SIG-M5 treated with dmso at 0.1 percent for 504 hours (cell line): Measurements from ENCODE around the gene MBOAT2.

Experiments used
- DNase-seq: peaks from one replicate; lab custom pipeline; 2025; ENCODE audit not compliant: unreplicated experiment; lab: John Stamatoyannopoulos, UW

MBOAT2 gene

DNA sequence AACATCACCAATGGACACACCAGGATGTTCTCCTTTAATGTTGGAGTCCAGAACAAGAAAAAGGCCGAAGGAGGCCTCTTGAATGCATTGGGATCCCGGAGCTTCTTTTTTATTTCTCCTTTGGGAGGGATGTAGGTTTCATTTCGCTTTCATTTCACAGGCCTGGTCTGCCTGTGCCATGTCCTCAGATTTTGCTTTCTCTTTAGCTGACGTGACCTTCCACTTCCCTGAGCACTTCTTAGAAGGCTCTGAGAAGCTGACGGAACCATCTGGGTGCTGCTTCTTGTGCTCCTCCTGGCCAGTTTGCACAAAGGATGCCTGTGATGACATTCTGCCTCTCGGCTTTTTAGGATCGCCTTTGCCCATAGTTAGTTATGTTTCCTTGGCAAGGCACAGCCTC is 15.1 kb upstream of the MBOAT2 start:
- no peak for DNase-seq

DNA sequence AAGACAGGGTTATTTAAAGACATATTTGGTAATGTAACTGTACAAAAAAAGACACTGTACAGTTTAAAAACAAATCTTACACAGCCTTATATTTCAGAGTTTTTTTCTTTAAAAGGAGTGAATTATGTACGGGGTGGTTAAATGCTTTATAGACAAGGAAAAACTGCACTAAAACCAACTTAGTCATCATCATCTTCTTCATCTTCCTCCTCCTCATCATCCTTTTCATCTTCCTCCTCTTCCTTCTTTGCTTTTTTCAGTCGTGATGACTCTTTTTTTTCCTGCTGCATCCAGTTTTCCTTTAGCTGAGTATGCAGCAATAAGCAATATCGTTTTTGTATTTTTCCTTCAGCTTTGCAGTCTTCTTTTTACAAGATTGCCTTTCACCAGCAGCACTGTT is 14.6 kb upstream of the MBOAT2 start:
- DNase-seq: no peak

DNA sequence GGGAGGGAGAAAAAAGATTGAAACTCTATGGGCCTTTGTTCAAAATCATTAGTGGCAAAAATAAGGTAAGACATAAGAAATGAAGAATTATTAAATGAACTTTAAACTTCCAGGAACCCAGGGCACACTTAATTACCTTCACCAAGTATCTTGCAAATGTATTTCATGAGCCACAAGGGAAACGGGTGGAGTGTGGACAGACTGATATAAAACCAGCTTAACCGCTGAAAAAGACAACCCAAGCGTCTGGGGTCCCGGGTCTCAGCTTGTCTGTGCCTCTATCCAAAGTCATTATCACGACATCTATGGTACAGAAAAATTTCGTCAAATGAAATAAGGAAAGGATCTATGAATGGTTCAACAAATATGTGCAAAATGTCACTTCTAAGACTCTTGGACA is 13.9 kb upstream of the MBOAT2 start:
- no peak for DNase-seq

DNA sequence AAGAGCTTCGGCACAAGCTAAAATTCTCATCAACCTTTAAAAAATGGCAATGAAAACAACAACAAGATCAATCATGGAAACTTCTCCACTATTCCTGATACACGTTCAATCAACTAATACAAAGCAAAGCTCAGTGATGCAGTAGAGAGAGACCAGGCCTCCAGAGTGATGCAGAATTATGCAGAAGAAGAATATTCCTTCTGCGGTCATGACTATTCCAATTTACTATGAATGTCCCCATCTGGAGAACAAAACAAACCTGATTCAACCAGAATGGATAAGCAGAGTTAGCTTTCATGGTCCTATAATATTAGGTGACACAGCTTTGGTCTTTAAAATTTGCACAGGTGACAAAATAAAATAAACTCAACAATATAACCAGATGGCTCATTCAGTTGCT is 12.5 kb upstream of the MBOAT2 start:
- no peak for DNase-seq

DNA sequence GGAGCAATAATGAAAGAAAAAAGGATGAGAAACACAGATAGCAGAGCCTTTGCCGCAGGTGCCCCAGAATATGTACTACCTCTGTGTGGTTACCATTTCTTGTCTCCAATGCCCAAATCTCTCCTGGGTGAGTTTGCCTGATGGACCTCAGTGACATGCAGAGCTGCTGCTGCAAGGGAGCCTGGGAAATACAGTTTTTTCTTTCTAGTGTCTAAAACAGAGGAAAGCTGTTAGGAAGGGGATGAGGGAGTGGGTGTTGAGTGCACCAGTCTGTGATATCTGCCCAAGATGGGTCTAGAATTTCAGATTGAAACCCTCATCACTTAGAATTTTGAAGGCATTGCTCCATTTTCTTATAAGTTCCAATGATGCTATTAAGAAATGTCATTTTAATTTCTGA is 9.9 kb upstream of the MBOAT2 start:
- DNase-seq: no peak

DNA sequence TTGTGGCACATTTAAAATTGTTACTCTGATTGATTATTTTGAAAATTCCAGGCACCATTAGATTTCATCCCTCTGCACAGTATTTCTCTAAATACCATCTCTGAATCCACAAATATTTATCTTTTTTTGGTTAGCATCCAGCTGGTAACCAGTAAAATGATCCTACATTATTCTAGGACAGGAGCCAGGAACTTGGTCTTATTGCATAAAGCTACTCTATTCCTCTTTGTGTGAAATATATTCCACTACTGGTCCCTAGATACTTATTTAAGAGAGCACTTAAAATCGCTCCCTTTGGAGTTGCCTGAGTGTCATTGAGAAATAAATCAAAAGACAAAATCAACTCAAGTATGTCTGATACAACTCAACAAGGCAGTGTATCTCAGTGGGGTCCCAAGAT is 7.4 kb upstream of the MBOAT2 start:
- no peak for DNase-seq

DNA sequence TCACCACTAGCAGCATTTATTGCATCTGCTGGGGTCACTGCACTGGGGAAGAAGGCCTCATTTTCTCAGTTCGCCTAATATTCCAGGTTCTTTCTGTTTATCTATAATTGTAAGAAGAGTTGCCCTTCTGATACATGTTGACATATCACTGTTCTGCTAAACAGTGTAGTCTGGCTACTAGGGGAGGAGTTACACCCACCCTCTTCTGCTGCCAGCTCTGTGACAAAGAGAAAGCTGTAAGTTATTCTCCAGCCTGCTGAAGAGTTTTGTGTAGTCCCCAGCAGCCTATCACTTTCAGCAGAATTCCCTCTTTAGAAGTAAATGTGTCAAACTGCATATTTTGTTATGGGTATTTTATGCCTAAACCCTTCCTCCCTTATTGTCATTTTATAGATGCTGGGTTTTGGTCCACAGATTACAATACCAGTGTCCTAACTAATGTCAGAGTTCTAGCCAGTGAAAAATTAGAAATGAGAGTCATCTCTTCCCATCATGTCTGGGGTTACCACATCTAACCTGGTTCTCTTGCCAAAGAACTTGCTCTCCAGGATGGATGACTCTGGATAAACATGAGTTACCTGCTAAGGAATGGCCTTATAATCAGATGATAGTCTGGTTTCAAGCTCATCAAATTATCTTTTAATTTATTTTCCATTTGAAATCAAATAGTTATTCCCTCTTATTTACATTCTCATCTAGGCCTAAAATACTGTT is 5.6 kb upstream of the MBOAT2 start:
- DNase-seq: no peak

DNA sequence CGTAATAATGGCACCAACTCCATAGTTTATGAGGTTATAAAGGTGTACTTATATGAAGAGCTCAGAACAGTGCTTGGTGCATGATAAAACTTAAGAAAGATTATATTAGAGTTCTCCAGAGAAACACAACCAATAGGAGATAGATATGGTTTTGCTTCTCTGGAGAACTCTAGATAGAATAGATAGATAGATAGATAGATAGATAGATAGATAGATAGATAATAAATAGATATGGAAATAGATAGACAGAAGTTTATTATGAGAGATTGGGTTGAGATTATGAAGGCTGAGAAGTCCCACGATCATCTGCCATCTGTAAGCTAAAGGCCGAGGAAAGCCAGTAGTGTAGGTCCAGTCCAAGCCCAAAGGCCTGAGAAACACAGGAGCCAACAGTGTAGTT is 2.9 kb upstream of the MBOAT2 start:
- DNase-seq: no peak

DNA sequence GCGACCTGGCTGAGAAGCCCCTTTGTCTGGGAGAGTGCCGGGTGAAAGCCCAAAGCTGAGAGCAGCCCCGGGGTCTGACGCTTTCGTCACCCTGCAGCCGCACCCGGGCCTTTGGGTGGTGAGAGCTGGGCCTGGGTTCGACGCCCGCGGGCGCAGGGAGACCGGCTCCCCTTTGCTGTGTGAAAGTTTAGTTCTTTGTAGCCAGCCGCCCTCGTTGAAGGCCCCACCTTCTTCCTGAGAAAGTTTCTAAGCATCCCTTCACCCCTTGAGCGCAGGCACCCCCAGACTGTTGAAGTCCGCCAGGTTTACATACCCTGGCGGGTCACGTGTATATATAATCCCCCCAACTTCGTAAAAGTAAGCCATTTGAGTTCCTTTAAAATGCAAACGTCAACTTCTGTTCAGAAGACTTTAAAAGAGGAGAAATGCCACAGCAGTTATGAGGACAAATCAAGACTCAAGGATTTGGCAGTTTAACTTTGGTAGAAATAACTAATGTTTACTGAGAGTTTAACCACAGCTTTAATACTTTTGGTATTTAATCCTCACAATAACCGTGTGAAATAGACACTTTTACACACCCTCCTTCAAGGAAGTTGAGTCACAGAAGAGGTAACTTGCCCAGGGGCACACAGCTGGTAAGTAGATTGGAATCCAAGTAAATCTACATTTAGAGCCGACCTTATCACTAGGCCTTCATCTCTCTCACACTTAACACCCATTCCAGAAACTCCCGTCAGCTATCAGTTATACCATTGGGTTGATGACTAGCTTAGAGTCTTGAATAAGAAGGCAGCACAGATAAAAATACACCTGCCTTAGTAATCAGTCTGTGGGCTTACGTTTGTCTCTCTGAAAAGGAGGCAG is 1.1 kb upstream of the MBOAT2 start:
- no peak for DNase-seq

DNA sequence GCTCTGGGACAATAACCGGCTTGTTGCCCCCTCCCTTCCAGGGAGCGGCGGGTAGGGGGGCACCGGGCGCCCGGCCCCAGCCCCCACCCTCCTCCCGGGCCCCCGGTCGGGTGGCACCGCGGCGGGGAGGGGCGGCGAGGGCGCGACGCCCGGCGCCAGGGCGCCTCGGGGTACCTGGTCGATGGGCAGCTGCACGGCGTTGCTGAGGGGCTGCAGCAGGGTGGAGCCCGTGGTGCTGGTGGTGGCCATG is 193 bp downstream of the MBOAT2 start:
- DNase-seq: no peak

DNA sequence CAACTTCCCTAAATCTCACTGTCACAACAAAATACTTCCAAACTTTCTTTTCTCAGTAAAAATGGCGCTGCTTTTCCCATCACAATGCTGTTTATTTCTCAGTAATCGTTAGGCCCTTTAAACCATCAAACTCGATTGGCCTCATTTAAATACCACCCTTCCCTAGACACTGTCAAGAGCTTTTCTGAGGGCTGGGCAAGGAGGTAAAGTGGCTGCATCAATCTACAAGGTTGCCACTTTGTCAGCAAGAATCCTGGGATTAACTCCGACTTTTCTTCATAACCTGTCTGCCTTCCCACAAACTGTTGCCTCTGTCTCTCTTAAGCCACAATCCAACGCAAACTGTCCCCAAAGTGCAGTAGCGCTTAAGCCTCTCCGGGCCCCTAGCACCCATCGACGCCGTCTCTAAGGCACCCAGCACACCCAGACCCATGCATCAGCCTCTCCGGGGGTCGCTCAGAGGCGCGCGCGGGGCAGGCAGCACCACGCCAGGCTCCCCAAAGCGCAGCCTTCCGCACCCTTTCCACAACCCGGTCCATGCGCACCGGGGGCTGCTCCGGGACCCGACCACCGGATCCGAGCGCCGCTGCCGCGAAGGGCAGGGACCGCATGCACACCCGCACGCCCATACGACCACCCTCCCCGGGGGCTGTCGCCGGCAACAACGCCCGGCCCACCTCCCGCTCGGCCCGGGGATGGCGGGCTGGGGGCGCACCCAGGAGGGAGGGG is 683 bp downstream of the MBOAT2 start:
- no peak for DNase-seq

DNA sequence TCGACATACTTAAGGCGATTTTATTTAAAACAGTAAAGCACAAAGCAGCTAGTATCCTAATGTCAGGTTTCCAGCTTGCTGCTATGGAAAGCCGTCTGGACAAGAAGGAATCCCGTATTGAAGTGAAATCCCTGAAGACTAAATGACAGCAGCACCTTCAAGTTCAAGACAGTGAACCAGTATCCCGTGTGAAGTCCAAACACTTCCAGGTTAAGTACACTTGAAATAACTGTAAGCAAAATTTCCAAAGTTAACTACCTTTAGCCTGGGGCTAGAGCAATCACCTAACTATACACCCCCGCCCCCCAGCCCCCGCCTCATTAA is 1.2 kb downstream of the MBOAT2 start:
- DNase-seq: no peak

DNA sequence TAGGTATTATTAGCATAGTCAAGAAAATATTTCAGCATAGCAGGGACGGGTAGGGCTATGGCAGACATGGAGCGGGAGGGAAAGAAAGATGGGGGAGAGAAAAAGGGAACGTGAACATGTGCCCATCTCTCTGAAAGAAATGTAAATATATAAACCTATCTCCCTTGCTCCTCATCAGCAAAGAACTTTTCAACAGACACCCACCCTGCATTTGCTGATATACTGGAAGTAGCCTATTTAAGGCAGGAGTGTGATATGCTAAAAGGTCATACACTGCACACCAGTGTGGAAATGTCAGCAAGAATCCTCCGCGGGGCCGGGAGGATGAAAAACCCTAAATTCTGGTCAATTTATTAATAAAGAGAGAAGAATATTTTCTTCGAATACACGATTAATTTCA is 1.7 kb downstream of the MBOAT2 start:
- DNase-seq: no peak

DNA sequence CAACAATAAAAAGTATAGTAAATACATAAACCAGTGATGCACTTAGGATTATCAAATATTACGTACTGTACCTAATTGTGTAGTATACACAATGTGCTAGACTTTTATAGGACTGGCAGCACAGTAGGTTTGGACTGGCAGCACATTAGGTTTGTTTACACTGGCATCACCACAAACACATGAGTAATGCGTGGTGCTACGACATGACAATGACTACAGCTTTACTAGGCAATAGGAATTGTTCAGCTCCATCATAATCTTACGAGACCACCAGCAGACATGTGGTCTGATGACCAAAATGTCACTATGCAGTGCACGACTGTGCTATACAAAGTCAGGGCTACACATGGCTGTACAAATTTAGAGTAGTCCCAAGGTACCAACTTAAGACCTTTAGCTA is 2.3 kb downstream of the MBOAT2 start:
- no peak for DNase-seq

DNA sequence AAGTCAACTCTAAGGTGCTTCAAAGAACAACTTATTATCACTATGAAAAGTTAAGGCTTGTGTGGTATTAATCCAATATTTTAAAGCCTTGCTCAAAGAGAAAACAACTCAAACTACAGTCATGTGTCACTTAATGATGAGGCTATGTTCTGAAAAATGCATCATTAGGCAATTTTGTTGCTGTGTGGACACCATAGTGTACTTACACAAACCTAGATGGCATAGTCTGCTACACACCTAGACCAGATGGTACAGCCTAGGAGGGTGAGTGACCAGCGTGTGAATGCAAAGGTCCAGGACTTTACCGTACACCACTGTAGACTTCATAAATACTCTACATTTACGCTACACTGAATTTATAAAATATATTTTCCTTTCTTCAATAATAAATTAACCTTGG is 3.0 kb downstream of the MBOAT2 start:
- no peak for DNase-seq

DNA sequence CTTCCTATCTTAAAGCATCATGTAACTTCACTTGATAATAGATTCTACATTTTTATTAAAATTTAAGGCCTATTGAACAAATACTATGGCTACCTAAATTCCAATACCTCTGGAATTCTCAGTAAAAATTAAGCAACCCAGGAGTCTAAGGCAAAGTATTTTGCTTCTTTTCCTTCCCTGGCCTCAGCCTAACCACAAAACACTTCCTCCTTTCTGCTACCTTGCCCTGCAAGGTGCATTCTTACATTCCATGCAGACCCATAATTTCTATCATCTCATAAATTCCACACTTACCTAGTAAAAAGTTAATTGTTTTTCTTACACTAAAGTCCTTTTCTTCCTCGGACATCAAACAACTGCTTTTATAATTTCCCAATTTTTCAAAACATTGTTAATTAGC is 3.7 kb downstream of the MBOAT2 start:
- no peak for DNase-seq

DNA sequence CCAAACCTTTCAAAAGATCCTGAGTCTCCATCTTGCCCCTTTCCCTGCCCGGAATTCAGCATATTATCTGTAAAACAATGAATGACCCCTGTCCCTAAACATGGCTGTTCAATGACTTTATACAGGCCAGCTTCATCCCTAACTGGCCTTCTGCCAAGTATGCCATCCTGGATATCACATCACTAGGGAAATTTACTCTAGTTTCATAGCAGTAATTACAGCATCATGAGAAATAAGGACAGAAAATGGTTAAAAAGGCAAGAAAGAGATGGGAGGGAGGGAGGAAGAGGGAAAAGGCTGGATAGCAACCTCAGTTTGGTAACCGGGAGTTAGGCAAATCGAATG is 4.4 kb downstream of the MBOAT2 start:
- no peak for DNase-seq

DNA sequence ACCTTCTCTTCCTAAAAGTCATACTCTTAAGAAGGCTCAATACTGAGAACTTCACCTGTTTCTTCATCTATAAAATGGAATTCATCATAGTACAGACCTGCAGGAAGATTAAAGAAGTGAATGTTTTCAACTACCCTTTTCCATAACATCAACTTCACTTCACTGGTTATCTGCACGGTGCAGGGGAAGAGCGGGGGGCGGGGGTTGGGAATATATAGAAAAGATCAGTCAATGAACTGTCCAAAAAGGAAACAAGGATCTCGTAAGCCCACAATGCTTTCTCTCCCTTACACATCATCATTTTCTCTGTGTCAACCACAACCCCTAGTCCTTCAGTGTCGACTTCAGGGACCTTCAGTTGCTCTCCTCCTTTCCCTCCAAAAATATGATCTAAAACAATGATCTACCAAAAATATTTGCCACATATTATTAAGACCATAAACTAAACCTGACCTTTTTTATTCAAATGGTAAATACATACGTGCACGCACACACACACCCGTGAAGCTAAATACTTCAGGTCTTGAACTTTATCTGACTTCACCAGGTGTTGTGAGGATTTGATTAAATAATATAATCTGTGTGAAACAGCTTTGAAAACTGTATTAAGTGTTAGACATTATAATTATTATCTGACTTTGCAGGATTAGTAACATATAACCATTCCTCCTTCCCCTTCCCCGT is 4.9 kb downstream of the MBOAT2 start:
- no peak for DNase-seq

DNA sequence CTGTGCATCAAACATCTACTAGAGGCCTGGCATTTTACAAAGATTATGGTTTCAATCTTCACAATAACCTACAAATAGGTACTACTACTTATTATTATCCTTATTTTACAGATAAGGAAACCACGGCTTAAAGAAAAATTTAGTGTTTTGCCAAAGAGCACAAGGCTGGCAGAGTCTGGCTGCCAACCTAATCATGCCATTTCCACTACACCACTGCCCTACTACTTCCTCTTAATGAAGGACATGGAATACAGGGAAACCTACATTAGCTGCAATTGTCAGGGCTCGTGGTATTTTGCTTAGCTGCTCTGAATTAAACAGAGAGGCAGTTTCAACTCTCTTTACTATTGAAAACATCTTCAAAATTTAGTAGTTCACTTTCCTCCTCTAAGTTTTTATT is 5.9 kb downstream of the MBOAT2 start:
- no peak for DNase-seq

DNA sequence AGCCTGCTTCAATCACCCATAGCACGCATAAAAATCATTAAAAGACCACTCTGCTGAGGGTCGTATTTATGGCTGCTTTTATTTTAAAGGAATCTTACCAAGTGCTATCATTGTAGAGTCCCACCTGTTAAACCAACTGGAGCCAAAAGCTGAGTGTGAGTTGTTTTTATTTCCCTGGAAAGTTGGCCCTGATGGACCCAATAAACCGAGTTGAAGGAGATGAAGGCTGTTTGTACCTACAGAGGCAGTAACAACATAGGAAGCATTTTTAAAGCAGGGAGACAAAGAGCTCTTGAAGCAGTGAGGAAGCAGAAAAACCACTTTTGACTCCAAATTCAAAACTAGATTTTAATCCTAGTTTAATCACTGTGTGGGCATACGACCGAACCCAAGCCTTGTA is 6.4 kb downstream of the MBOAT2 start:
- no peak for DNase-seq

DNA sequence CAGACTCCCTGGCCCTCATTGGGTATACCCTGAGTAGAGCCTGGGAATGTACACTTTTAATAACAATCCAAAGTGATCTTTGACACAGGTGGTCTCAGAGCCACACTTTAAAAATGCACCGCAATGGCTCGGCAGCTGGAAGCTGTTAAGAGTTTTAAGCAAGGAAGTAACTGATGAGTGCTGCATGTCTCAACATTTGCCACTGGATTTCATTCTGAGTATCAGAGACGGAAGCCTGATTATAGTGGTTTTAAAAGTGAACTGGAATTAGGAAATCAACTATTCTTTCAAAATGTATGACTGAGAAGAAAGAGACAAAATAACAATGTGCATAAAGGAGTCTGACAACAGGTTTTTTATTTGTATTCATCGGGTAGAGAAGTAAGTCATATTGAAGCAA is 7.5 kb downstream of the MBOAT2 start:
- no peak for DNase-seq

DNA sequence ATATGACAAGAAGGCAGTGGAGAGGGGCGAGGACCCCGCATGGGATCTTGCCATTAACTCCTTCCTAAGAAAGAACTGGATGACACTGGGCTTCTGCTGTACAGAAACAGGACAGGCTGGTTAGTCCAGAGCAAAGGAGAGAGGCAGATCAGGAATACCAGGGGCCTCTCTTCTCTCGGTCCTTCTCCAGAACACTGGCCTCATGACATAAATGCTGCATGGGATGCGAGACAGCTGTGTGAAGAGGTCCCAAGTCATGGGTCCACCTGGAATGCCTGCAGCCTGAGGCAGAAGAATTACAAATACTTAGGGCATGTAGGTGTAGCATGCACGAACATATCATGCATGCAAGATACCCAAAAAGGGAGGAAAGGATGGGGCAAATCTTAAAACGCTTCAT is 9.1 kb downstream of the MBOAT2 start:
- DNase-seq: no peak
